OCI-LY3 (cell line): Measurements from ENCODE around the gene ATG101.

ENCODE experiments used
- H2AFZ ChIP-seq: fragments of 200-600, 300-600 bp; shearing (Covaris generic); 2 replicates; pipeline ENCODE4 v1.6.0; 2014; ENCODE audit warnings: antibody characterized with exemption, low read depth, low read length
- H3K27ac ChIP-seq: fragments of 200-600, 300-600 bp; sonication (generic); 2 replicates; pipeline ENCODE4 v1.5.1; 2014; ENCODE audit warnings: mild to moderate bottlenecking, low read length, moderate library complexity, mixed read lengths
- H3K27me3 ChIP-seq: fragments of 200-600, 300-600 bp; sonication (generic); 2 replicates; pipeline ENCODE4 v1.6.1; 2014; ENCODE audit warnings: low read depth, low read length, mixed read lengths
- H3K36me3 ChIP-seq: fragments of 200-600, 300-600 bp; sonication (generic); replicated peaks from 2 replicates; pipeline ENCODE3; 2014; ENCODE audit warnings: low read depth, low read length, mixed read lengths
- H3K4me1 ChIP-seq: fragments of 300-600, 200-600 bp; sonication (generic); 2 replicates; pipeline ENCODE4 v1.6.1; 2014; ENCODE audit warnings: low read length, mixed read lengths
- H3K4me2 ChIP-seq: fragments of 200-600, 300-600 bp; sonication (generic); 2 replicates; pipeline ENCODE4 v1.6.1; 2014; ENCODE audit warnings: low read length, mixed read lengths
- H3K4me3 ChIP-seq: fragments of 300-600, 200-600 bp; sonication (generic); 2 replicates; pipeline ENCODE4 v1.5.1; 2014; ENCODE audit warnings: antibody characterized with exemption, mild to moderate bottlenecking, low read length, moderate library complexity
- H3K79me2 ChIP-seq: fragments of 300-600, 200-600 bp; shearing (Covaris generic); 2 replicates; pipeline ENCODE4 v1.6.1; 2014; ENCODE audit warnings: mild to moderate bottlenecking, low read length, mixed read lengths
- H3K9ac ChIP-seq: fragments of 300-600, 200-600 bp; shearing (Covaris generic); 2 replicates; pipeline ENCODE4 v1.6.0; 2014; ENCODE audit warnings: mild to moderate bottlenecking, low read length, moderate library complexity
- H3K9me3 ChIP-seq: fragments of 200-600, 300-600 bp; shearing (Covaris generic); 2 replicates; pipeline ENCODE4 v1.6.1; 2014; ENCODE audit warnings: low read length, mixed read lengths; ENCODE audit not compliant: insufficient read depth
- H4K20me1 ChIP-seq: fragments of 200-600, 300-600 bp; sonication (generic); 2 replicates; pipeline ENCODE4 v1.6.1; 2016; ENCODE audit warnings: low read length, mixed read lengths; ENCODE audit not compliant: insufficient read depth
- EZH2phosphoT487 ChIP-seq: fragments of 200-600 bp; shearing (Covaris generic); IDR thresholded peaks from 2 replicates; pipeline ENCODE4 v1.6.1; 2018; ENCODE audit warnings: antibody characterized with exemption, mixed run types, low read depth
- TF ChIP-seq, protein P1 (sequence below): fragments of 200-600, 300-600 bp; sonication (generic); IDR thresholded peaks from 2 replicates; pipeline ENCODE4 v1.5.1; 2014; ENCODE audit warnings: antibody characterized with exemption, low read length, low read depth

Gene ATG101

DNA sequence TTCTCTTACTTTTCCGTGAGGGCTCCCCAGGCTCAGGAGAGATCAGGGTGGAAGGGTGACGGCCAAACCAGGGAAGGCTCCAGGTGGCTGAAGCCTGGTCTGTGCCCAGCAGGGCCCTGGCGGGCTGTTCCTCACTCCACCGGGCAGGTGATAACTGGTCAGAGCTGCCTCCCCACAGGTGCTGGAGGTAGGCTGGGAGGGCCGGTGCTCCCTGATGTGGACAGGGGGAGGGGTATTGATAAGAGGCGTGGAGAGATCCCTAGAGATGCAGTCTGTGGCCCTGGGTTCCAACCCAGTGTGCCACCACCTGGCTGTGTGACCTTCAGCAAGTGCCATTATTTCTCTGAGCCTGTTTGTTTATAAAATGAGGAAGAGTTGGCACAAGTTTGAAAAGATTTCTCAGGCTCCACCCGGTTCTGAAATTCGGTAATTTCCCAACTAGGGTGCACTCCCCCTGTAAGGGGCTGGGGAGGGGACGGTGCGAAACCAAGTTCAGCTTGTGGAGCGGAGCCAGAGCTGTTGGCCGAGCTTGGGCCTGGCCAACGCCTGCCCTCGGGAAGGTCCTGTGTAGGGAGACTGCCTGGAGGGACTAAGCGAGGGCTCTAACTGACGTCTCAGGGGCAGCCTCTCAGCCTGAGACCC lies 19.5 kb upstream of the ATG101 start:
- peak overlapping the region; percentile 24; the same call in 1 of the 2 replicates for H3K27ac ChIP-seq

DNA sequence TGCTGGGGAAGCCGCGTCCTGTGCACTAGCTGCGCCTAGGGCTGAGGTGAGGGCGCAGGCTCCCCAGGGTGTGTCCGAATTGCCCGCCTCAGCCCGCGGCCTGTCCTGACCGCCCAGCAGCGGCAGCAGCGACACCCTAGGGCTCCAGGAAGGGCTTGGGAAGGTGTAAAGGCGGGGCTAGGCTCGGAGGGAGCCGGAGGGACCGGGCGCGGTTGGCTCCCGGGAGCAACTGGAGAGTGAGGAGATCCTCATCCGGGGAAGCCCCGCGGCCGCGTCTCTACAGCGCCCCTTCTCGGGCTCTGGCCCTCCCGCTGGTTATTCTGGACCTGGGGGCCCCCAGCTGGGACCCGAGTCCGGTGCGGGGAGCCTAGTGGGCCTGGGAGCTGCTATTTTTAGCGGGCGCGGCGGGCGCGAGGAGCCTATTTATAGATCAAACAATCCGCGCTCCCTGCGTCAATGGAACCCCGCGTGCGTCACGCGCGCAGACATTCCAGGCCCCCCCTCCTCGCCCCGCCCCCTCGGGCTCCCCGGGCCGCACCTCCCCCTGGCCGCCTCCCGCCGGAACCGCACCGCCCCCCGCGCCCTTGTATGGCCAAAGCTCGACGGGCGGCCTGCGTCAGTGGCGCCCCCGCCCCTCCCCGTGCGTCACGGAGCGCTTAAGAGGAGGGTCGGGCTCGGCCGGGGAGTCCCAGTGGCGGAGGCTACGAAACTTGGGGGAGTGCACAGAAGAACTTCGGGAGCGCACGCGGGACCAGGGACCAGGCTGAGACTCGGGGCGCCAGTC lies 18.8 kb upstream of the ATG101 start, which contains the start of gene NR4A1:
NR4A1 (plus strand) TSS at position 685 of the 784 bp plus-strand sequence. CDS start 2,887 bp downstream, outside the sequence.
- Histone ChIP-seq H3K9ac (peak within 1 kb of the TSS; percentile 79), H4K20me1 (0 out of 2 replicates have a peak, but pooled peaks cover 4% of the 10 kb centered on the region), H3K27ac (peak within 1 kb of the TSS; percentile 24; the same call in 1 of the 2 replicates), H3K36me3 (no peaks in the 10 kb centered on the region), H3K4me1 (peaks cover 32% of the 10 kb centered on the region), H3K4me2 (peak within 1 kb of the TSS; percentile 98), H3K79me2 (no peaks in the 10 kb centered on the region), H3K27me3 (peaks cover 13% of the 10 kb centered on the region), H3K9me3 (no peaks in the 10 kb centered on the region), H3K4me3 (peak within 1 kb of the TSS; percentile 91), H2AFZ (peak within 1 kb of the TSS; percentile 61)
- no peak for TF ChIP-seq EZH2phosphoT487
- TF ChIP-seq, protein P1, sequence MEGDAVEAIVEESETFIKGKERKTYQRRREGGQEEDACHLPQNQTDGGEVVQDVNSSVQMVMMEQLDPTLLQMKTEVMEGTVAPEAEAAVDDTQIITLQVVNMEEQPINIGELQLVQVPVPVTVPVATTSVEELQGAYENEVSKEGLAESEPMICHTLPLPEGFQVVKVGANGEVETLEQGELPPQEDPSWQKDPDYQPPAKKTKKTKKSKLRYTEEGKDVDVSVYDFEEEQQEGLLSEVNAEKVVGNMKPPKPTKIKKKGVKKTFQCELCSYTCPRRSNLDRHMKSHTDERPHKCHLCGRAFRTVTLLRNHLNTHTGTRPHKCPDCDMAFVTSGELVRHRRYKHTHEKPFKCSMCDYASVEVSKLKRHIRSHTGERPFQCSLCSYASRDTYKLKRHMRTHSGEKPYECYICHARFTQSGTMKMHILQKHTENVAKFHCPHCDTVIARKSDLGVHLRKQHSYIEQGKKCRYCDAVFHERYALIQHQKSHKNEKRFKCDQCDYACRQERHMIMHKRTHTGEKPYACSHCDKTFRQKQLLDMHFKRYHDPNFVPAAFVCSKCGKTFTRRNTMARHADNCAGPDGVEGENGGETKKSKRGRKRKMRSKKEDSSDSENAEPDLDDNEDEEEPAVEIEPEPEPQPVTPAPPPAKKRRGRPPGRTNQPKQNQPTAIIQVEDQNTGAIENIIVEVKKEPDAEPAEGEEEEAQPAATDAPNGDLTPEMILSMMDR, result peak; percentile 21; the same call in 1 of the 2 replicates

More for the DNA sequence above, 19.5 kb upstream of the ATG101 start:
- H3K9me3 ChIP-seq, result no peaks in the 10 kb centered on the region
- no peak for TF ChIP-seq EZH2phosphoT487
- TF ChIP-seq, protein P1, result no peak
- peaks cover 39% of the 10 kb centered on the region for H3K4me1 ChIP-seq
- H4K20me1 ChIP-seq, result 0 out of 2 replicates have a peak, but pooled peaks cover 4% of the 10 kb centered on the region
- H3K27me3 ChIP-seq, result peaks cover 13% of the 10 kb centered on the region
- H3K4me2 ChIP-seq, result peak overlapping the region; percentile 98
- peak overlapping the region; percentile 61; the same call in 1 of the 2 replicates for H2AFZ ChIP-seq
- peak overlapping the region; percentile 91 for H3K4me3 ChIP-seq
- no peaks in the 10 kb centered on the region for H3K36me3 ChIP-seq
- H3K9ac ChIP-seq, result peak overlapping the region; percentile 79
- H3K79me2 ChIP-seq, result no peaks in the 10 kb centered on the region

DNA sequence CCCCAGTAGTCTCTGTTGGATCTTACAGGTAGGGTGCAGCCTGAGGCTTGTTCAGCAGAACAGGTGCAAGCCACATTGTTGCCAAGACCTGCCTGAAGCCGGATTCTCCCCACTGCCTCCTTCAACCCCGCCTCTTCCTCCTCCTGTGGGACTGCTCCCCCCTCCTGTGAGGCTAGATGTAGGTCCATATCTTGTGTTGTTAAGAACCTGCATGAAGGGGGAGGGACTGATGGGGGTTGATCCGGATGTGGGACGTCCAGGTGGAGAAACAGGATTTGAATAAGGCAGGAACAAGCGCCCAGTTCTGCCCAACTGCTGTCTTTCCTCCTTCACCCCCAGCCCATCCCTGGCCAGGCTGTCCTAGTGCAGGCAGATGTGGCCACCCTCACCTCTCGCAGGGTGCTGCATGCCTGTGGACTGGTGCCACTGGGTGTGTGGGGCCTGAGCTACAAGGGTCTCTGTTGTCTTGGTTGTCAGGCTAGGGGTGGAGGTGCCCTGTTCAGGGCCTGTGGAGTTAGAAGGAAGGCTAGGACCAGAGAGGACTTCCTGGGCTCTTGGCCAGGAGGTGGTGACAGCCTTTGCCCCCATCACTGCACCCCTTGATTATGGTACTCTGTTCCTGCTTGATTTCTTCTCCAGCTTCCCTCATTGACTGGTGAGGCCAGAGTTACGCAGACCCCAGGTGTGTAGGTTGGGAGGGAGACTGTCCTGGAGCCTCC lies 17.2 kb upstream of the ATG101 start:
- Histone ChIP-seq H3K4me1 (peaks cover 26% of the 10 kb centered on the region), H3K4me3 (no peak overlapping the region), H4K20me1 (0 out of 2 replicates have a peak, but pooled peaks cover 4% of the 10 kb centered on the region), H3K27me3 (peaks cover 13% of the 10 kb centered on the region), H3K36me3 (no peaks in the 10 kb centered on the region), H3K9ac (no peak overlapping the region), H3K9me3 (no peaks in the 10 kb centered on the region), H3K27ac (no peak overlapping the region), H3K79me2 (no peaks in the 10 kb centered on the region), H3K4me2 (0 out of 2 replicates have a peak overlapping the region, but pooled peaks have one; percentile 8), H2AFZ (no peak overlapping the region)
- no peak for TF ChIP-seq EZH2phosphoT487
- TF ChIP-seq, protein P1, result no peak
